Measurements from ENCODE around the gene TYSND1. TPM values are rescaled to one million over a fixed set of nuclear protein-coding genes. Genes with fewer than 3 reads are reported as not detected.
"Not testable (repeated sequence)": the region's sequence is repeated elsewhere in the genome, so short reads cannot be mapped to it uniquely, and the experiment has no call there.

TYSND1 gene
- total RNA-seq, 1 donor from 2014 or later = 11.6 TPM

GRCh38 chr10:70137135-70137534 lies 9.4 kb downstream of the TYSND1 start:
- DNase-seq (ENCODE audit: low spot score) (no peak), ATAC-seq (no peak)

DNA sequence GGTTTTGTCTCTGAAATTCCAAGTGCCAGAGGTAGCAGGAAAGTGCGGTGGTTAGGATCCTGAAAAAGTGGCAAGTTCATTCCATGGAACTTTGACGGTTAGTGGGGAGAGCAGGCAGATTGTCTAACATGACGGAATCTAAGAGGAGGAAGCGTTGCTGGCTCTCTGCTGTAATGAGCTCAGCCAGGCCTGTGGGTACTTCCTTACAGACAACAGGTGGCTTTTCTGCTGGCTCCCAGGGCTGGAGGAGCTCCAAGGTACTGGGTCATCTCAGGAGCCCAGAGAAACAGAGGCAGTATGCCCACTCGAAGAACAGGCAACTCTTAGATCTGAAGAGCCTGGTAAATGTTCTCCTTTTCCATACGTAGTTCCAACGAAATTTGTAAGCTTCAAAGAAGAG lies 10.8 kb downstream of the TYSND1 start:
- no peak for DNase-seq (ENCODE audit: low spot score)
- no peak for ATAC-seq

DNA sequence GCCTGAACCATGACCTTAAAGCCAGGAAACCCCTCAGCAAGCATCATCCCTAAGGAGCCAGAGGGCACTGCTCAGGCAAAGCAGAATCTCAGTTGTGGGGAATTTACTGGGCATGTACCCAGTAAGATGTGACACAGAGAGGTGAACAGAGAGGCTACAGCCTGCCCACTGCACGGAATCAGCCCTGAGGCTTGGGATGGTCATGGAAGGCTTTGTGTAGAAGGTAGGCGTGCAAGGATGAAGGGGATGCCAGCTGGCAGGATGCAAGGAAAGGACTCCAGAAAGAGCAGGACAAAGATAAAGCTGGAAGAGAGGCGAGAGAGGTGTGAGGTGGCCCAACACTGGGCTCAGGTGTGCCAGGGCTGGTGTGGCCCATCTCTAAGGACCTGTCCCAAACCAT lies 11.5 kb downstream of the TYSND1 start:
- no peak for ATAC-seq

GRCh38 chr10:70132098-70133029 lies 14.1 kb downstream of the TYSND1 start, which contains the start of gene AIFM2:
Gene AIFM2 (minus strand): TSS chr10:70132825. CDS start chr10:70124084, 8,741 bp downstream.
- DNase-seq (ENCODE audit: low spot score) (peak; percentile 94), ATAC-seq (peak; percentile 91)

More for the DNA sequence above, 11.5 kb downstream of the TYSND1 start:
- peak; percentile 28 for DNase-seq (ENCODE audit: low spot score)

DNA sequence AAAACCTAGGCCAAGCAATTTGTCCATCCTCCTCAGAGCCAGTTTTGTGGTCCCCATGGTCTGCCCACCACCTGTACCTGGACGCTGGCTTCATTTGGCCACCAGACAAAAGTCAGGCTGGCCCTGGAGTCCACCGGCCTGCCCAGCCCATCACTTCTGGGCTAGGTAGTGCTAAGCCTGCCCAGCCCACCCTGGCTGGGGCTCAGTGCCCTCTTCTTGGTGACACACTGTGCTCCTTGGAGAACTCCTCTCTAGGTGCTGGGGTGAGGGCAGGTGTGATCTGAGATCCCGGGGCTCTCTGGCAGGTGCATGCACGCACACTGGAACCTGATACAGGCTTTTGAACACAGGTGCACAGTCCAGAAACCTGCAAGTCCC lies 15.0 kb downstream of the TYSND1 start:
- ATAC-seq (peak; percentile 12), DNase-seq (ENCODE audit: low spot score) (no peak)

- DNase-seq (ENCODE audit: low spot score) = no peak
- ATAC-seq = peak; percentile 8
These were observed 15.5 kb downstream of the TYSND1 start for GRCh38 chr10:70130878-70131559.

DNA sequence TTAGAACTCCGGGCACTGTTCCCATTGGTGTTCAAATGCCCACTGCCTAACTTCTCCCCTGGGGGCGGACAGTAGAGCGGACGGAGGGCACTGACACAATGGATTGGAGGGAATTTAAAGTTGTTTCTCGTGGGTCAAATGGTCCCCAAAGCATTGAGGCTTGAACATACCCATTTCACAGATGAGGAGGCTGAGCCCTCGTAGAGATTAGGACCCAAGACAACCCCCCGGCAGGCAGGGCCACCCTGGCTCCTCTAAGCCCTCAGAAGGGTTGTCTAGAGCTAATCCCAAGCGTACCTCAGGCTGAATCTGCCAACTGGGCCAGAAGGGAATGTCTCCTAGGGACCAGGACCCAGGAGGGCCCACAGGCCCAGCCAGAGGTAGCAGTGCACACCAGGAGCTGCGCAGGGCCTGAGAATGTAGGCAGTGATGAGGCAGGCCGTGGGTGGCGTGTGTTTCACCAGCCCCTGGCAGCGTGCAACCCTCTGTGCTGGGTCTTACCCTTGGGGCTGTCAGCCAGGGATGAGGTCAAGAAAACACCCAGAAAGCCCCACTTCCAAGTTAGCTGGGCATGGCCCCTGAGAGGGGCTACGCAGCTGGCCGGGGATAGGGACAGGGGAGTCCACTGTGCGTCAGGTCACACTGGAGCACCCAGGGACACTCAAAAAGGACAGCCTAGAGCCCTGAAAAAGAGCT lies 19.7 kb downstream of the TYSND1 start:
- no peak for DNase-seq (ENCODE audit: low spot score)
- no peak for ATAC-seq

DNA sequence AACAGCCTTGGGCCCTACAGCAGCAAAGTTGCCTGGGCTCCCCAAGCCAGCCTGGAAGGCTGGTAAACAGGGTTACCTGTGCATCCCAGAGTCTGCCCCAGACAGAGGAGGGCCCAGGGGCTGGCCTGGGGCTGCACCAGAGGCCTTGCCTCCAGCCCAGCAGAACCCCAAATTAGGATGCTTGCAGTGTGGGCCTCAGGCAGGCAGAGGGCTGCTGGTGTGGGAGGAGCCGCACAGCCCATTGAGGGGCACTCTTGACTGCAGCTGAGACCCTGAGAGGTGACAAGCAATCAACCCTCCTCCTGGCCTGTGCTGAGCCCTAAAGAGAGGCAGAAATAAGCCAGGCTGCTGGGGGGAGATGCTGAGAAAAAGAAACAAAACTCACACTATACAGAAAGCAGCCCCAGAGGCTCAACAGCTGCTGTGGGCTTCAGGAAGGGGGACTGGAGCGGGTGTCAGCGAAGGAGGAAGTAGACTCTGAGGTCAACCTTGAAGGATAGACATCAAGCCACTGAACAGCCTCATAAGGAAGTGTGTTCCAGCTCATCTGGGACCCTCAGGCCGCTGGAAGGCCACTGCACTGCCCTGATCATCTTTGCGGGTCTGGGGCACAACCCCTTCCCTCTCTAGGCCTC lies 20.5 kb downstream of the TYSND1 start:
- ATAC-seq (no peak), DNase-seq (ENCODE audit: low spot score) (no peak)

- DNase-seq (ENCODE audit: low spot score) = no peak
- no peak for ATAC-seq
These were observed 21.6 kb downstream of the TYSND1 start for GRCh38 chr10:70124918-70125317.

DNA sequence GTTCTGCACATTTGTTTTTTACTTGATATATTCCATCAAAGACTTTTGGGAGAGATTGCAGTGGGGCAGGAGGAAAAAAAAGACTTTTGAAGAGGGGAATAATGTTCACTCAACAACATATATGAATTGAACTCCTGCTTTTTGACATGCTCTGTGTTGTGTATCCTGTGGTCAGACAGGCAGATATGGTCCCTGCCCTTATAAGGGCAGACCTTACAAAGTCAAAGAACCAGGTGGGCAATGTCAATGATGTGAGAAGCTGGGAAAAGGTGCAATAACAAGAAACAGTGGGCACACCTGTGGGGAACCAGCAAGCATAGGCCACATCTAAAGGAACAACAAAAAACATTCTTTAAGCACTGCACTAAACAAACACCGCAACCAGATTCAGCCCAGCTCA lies 22.1 kb downstream of the TYSND1 start:
- DNase-seq (ENCODE audit: low spot score) (no peak), ATAC-seq (no peak)

GRCh38 chr10:70123817-70124216 lies 22.7 kb downstream of the TYSND1 start:
- ATAC-seq (no peak), DNase-seq (ENCODE audit: low spot score) (no peak)

DNA sequence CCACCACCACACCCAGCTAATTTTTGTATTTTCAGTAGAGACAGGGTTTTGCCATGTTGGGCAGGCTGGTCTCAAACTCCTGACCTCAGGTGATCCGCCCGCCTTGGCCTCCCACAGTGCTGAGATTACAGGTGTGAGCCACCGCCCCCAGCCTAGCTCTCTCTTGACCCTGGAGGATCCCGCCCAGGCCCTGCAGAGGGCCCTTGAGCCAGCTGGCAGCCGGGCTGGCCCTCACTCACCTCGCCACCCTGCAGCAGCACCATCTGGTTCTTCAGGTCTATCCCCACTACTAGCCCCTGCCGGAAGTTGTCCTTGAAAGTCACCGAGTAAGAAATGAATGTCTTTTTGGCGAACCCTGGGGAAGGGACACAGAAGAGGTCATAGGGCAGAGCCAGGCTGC lies 23.3 kb downstream of the TYSND1 start:
- ATAC-seq; DNase-seq (ENCODE audit: low spot score): not testable (repeated sequence)

GRCh38 chr10:70122742-70123141 lies 23.8 kb downstream of the TYSND1 start:
- ATAC-seq = no peak
- no peak for DNase-seq (ENCODE audit: low spot score)

DNA sequence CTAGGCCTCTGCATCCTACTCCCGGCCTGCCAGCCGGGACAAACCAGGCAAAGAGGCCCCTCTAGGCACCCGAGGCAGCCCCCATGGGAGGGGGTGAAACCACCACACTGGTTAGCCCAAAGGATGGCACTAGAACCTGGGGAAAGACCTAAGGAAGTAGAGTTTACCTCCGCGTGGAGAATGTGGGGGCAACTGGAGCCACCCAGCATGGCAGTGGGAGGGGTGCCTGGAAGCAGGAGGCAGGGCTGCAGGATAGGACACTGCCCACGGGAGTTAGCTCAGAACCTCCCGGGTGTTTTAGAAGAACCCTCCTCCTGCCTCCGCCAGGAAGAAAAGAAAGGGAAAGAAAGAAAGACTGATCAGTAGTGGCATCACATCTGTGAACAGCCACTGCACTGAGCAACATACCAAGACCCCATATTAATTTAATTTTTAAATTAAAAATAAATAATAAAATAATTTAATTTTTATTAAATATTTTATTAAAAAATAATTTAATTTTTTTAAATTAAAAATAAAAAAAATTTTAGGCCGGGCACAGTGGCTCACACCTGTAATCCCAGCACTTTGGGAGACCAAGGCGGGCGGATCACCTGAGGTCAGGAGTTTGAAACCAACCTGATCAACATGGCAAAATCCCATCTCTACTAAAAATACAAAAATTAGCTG lies 25.1 kb downstream of the TYSND1 start:
- ATAC-seq = no peak
- no peak for DNase-seq (ENCODE audit: low spot score)

DNA sequence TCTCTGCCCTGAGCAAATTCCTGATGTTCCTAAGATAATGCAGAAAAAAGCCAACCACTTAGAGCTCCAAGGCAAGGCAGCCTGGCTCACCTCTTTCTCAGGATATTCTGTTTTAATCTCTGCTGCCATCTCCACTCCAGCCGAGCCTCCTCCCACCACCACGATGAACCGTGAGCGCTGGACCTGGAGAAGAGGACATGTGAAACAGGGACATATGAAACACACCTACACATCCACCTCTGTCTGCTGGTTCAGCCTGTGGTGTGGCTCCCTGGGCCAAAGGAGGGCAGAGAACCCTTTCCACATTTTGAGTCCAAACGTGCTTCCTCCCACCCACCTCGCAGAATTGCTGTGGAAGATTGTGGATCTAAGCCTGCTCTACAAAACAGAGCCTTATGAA lies 26.1 kb downstream of the TYSND1 start:
- no peak for ATAC-seq

GRCh38 chr10:70119623-70120022 lies 26.9 kb downstream of the TYSND1 start:
- DNase-seq (ENCODE audit: low spot score) (no peak), ATAC-seq (no peak)

More for the DNA sequence above, 26.1 kb downstream of the TYSND1 start:
- no peak for DNase-seq (ENCODE audit: low spot score)

GRCh38 chr10:70119197-70119596 lies 27.3 kb downstream of the TYSND1 start:
- ATAC-seq (no peak), DNase-seq (ENCODE audit: low spot score) (no peak)

DNA sequence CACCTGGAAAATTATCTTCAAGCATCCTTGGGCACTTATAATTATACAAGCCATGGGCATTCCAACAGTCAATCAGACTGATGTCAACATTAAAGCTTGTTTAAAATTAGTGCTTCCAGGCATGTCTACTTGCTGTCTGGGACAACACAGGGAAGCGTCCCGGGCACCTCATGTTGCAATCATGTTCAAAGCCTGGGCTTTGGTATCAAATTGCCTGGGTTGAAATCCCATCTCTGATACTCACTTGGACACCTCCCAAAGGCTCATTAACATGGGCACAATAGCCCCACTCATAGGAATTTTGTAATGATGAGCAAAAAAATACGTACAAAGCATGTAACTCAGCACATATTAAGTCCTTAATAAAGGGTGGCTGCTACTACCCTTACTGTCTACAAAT lies 28.3 kb downstream of the TYSND1 start:
- ATAC-seq (no peak), DNase-seq (ENCODE audit: low spot score) (no peak)

GRCh38 chr10:70117646-70118045 lies 28.9 kb downstream of the TYSND1 start:
- DNase-seq (ENCODE audit: low spot score) (no peak), ATAC-seq (no peak)

DNA sequence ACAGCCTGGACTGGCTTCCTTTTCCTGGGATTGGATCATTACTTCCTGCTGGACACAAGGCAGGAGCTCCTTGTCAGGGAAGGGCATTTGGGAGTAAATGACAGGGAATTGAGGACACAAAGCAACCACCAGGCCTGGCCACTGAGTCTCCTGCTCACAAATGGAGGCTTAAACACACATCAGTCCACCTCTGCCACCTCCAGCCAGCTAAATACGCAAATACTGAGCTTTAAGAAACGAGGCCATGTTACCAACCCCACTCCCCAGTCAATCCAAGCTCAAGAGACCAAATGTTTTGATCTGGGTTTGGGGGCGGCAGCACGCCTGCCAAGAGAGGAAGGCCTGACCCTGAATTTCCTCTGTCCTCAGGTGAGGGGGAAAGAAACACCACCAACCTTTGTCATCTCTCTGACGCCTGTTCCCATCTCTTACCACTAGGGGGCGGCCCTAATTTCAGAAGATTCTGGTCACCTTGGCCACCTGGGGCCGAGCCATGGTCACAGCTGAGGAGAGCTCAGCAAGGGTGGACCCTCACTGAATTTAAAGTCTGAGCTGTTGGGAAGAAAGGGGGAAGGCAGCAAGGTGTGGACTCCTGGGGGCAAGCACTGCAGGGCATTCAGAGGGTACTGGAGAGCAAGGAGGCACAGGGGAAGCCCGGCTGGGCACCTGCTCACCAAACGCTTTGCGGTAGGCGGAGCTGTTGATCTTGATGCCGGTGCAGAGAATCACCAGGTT lies 30.4 kb downstream of the TYSND1 start:
- DNase-seq (ENCODE audit: low spot score) = peak; percentile 56
- ATAC-seq = peak; percentile 91
